HG03469 (cell line): ENCODE measurements around the gene COG7.
"Not testable (repeated sequence)": the region's sequence is repeated elsewhere in the genome, so short reads cannot be mapped to it uniquely, and the experiment has no call there.

Source experiments
- ATAC-seq: cut with Tn5 transposase; IDR thresholded peaks from one replicate; pipeline ENCODE4 v1.9.1; 2021; ENCODE audit warnings: mild to moderate bottlenecking, moderate library complexity, moderate number of reproducible peaks; ENCODE audit not compliant: unreplicated experiment

COG7 gene

GRCh38 chr16:23414731-23415130 lies 38.3 kb downstream of the COG7 start:
- no peak for ATAC-seq

- no peak for ATAC-seq
These were observed 42.8 kb downstream of the COG7 start for GRCh38 chr16:23410176-23410575.

DNA sequence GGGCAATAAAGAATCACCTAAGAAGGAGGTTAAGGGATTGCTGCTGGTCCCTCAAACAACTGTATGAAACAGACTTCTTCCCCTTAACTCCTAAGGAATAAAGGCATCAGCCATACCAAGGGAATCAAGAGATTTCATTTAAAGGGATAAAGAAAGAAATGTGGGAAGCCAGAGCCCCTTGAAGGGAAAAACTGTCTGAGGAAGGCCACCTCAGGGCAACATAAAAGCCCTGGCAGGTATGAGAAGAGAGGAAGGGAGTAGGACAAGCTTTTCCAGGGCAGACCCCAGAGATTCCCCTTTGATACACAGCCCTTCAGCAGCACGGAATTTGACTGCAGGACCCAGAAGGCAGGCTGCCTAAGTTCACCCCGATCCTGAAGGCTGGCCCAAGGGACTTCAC lies 43.5 kb downstream of the COG7 start:
- no peak for ATAC-seq

- no peak for ATAC-seq
These were observed 44.1 kb downstream of the COG7 start for GRCh38 chr16:23408823-23409298.

- no peak for ATAC-seq
These were observed 44.7 kb downstream of the COG7 start for GRCh38 chr16:23408242-23408822.

DNA sequence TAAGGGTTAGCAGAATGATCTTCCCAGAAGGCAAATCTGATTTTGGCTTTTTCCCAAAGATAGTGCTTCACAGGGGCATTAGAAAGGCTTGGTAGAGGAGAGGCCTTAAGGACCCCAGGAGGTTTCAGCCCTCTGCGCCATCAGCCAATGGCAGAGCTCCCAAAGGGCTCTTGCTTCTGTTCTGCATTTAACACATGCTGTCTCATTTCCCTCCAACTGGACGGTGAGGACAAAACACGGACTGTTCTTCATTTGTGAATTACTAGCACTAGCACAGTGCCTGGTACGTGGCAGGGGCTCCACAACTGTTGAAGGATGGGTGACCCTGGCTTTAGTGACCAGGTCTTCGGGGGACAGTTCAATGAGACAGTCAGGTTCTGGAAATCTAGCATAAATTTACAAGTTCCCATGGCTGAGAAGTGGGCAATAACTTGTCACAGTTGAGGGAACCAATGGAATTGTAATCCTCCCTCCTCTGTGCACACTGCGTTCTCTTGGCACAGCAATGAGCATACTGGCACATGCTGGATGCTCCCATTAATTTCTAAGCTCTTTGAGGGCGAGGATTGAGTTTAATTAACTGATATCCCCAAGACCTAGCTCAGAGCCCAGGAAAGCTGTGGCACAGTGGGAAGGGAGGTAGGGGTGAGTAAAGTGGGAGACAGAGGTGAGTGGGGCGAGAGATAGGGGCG lies 45.4 kb downstream of the COG7 start:
- no peak for ATAC-seq

DNA sequence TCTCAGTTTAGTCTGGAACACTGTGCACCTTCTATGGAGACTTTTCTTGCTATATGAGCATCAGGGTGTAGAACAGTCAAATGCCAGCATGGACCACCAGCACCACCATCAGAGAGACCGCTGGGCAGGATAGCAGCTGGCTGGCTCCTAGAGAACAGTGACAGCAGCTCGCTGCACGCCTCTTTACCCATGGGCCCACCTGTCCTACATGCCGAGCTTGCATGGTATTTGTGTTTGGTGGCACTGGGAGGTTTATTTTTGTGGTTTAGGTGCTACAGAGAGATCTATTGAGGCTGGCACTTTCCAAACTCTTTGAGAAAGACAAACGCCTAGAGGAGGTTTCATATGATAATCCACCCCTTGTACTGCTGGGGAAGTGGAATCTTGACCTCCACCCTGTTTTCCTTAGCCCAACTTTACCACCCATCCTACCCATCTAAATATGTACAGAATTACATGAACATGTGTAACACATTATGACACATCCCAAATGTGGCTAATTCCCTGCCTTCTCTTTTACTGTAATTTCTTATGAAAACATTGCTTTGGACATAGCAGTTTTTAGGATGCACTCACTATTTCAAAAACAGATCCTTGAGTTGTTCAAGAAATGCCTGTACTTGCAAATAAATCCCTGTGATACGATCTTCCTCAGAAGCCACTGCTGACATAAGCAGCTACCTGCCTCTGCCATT lies 46.3 kb downstream of the COG7 start:
- ATAC-seq: no peak

- ATAC-seq: no peak
These were observed 47.0 kb downstream of the COG7 start for GRCh38 chr16:23406024-23406423.

DNA sequence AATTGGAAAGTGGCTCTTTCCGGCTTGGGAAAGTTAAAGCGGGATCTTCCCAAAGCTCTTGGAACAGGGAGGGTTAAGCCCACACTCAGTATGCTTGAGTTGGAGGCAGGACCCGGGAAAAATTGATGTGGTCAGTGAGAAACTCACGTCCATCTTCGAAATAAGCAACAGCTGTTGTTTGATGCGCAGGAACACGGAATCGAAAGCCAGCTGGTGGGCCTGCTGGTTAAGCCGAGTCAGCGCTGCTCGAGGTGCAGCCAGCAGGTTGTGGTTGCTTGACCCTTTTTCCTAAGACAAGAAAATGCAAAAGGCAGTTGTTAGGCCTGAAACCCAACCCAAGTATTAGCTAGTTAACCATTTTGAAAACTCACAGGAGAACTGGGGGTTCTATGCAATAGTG lies 49.4 kb downstream of the COG7 start:
- ATAC-seq: no peak

GRCh38 chr16:23402100-23402499 lies 50.9 kb downstream of the COG7 start:
- no peak for ATAC-seq

DNA sequence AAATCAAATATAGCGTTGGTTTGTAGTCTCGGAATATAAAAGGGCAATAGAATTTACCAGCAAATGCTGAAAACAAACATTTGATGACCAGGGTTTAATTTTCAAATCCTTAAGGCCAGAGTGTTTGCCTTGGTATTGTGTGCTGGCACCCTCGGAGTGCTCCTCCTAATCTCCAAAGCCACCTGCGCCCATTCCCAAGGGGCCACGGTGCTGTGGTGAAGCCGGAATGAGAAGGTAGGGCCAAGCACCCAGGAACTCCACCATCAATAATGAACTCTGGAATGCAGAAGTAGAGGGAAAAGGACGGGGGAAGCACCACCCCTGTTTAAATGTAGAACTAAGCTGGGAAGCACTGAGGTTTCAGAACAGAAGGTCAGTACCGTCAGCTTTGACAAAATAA lies 51.9 kb downstream of the COG7 start:
- no peak for ATAC-seq

- ATAC-seq: not testable (repeated sequence)
These were observed 52.5 kb downstream of the COG7 start for GRCh38 chr16:23400447-23400846.

DNA sequence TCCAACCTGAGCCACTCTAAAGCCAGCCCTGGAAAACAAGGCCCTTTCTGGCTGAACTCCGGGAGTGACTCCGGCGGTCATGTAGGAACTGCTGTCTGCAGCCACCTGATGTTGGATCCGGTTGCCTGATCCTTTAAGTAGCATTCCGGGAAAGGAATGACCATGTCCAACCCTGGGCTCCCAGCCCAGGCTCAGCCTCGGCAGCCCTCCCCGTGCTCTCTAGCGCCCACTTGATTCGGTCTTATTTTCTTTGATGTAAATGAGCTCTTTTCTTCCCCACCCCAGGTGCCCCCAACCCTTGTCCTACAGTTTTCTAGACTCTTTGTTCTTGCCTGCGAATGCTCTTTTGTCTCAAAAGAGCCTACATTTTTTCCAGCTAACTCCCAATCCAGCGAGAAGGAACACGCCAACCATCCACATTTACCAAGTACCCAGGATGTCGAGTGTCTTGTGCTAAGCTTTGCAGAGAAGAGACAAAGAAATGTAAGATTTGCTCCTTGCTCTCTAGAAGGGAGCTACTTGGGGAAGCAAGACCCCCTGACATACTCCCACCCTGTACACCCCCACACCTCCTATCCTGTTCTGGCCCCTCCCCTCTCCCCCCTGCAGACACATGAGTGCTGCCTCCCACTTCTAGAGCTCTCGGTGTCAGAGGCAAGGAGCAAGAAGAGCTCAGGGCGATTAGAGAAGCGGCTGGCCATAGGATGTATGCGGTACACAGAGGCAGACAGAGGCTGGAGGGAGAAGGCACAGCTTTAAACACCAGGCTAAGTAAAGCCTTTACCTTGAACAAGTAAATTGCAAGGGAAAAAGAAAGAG lies 53.8 kb downstream of the COG7 start:
- no peak for ATAC-seq

- ATAC-seq: no peak
These were observed 55.5 kb downstream of the COG7 start for GRCh38 chr16:23397464-23397863.

DNA sequence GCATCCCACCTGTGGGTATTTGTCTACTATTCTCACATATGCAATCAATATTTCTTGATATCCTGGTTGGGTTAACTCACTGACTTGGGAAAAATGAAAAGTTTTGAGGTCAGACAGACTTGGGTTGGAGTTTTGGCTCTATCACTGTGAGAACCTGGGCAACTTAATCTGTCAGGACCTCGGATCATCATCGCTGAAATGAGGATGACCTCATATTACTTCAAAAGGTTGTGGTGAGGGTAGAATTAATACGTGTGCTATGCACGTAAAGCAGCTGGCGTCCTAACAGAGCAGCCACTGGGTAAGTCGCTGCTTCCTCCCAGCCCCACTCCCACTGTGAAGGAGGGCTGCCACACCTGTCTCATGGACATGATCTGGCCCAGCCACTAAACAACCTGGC lies 57.3 kb downstream of the COG7 start:
- ATAC-seq: no peak

- ATAC-seq: no peak
These were observed 58.7 kb downstream of the COG7 start for GRCh38 chr16:23394141-23394831.

DNA sequence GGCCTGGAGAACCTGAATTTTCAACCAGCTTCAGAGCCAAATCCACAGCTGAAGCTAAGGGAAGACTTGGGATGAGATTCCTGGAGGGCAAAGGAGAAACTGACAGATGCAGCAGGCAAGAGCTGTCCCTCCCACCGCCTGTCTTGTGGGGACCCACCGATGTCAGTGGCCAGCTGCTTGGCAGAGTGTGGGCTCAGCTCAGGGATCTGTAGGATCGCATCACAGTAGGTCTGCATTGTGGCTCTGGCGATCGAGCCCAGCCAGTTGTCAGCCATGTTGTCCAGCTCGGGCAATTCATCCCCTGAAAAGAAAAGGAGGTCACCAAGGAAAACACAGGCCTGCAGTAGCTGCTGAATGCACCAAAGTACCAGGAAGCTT lies 60.8 kb downstream of the COG7 start:
- ATAC-seq: no peak

GRCh38 chr16:23391381-23392222 lies 61.4 kb downstream of the COG7 start:
- no peak for ATAC-seq

GRCh38 chr16:23389936-23390335 lies 63.1 kb downstream of the COG7 start:
- not testable (repeated sequence) for ATAC-seq

GRCh38 chr16:23389201-23389600 lies 63.8 kb downstream of the COG7 start:
- ATAC-seq: no peak
